Pancreas (tissue), 10 donors: ENCODE data around the gene PRDM16. TPM values are rescaled to one million over a fixed set of nuclear protein-coding genes. Genes with fewer than 3 reads are reported as not detected.

Experiments used
- ATAC-seq, 4 donors: fragments of 200-7000 bp; cut with Tn5 transposase; one replicate each; pipeline versions ENCODE4 v1.8.0 to v1.9.1; 2020; ENCODE audit warnings: mild to moderate bottlenecking in 4 of 4, moderate library complexity in 4 of 4
- DNase-seq, 6 donors: peaks; one replicate each; pipeline ENCODE4 v3.0.0-alpha.2; 2020
- FAIRE-seq: peaks from 2 replicates; lab custom pipeline; 2012; peaks lifted over from hg19 to GRCh38; lab: Jason Lieb, UNC
- H3K27ac ChIP-seq, 4 donors: fragments of 200-600 bp; sonication (generic); 1 replicate in 3 of 4; 2 replicates in 1 of 4; pipeline versions ENCODE4 v1.5.0 to v1.8.0; 2020
- H3K27me3 ChIP-seq, 4 donors: fragments of 200-600 bp; one replicate each; pipeline ENCODE4 v1.8.0; 2021
- H3K36me3 ChIP-seq, 3 donors: fragments of 200-600 bp; sonication (generic) in 1 of 3; one replicate each; pipeline versions ENCODE4 v1.5.0 to v1.8.0; 2020 to 2021
- H3K4me1 ChIP-seq, 3 donors: fragments of 200-600 bp; one replicate each; pipeline ENCODE4 v1.8.0; 2021
- H3K4me3 ChIP-seq, 4 donors: fragments of 200-600 bp; sonication (generic) in 2 of 4; one replicate each; pipeline versions ENCODE4 v1.5.0 to v1.8.0; 2020 to 2021
- H3K9me3 ChIP-seq, 4 donors: fragments of 200-600 bp; one replicate each; pipeline ENCODE4 v1.8.0; 2021
- WGBS, 2 donors: extraction: QIAGEN DNeasy Blood & Tissue Kit; methylation state at CpG; one replicate each; pipeline ENCODE4 v1.1.7; 2013; 5-methylcytosine and 5-hydroxymethylcytosine counted together
- intact Hi-C, 3 donors: fragments of 100-400 bp; cut with DNase I; formaldehyde crosslinking; loops; one replicate each; pipeline versions ENCODE4 v1.11.1 to v1.14.2; 2022
- polyA plus RNA-seq, 2 donors: library from polyadenylated mRNA; stranded (reverse); fragments of 200-250 nt; gene quantifications; one replicate each; pipeline ENCODE4 v1.2.3, GENCODE V29; 2013
- total RNA-seq, 6 donors: library from RNA; stranded (reverse); fragmentation: NEBNext Ultra II Directional in 4 of 6; extraction: Animal tissue kit (Norgen Biotek cat#: 25700) in 4 of 6; gene quantifications; one replicate each; pipeline versions ENCODE4 v1.2.1 to v1.2.4, GENCODE V29; 2021 to 2023
- TF ChIP-seq, protein P1 (sequence below), 4 donors: fragments of 200-600 bp; sonication (generic) in 3 of 4; IDR thresholded peaks; one replicate each; pipeline versions ENCODE4 v1.5.0 to v1.8.0; 2021; ENCODE audit warnings: antibody characterized with exemption in 4 of 4
- donor health status: healthy with polysubstance abuse.
- donor health status: DM: no; HTN: no; CAD: no; lungs with moderate emphysema.
- donor health status: DM: no; HTN: no; CAD: no.
- donor health status: control.
- donor health status: control.
- donor health status: Bipolar disorder and iron deficiency.
- donor health status: DM: yes; HTN: yes; CAD: no.
- donor health status: DM: no; HTN: no; CAD: no.
- donor health status: DM: no; HTN: no; CAD: no.
- donor health status: DM: yes; HTN: yes; CAD: no.

Gene PRDM16
- total and polyA plus RNA-seq, 8 donors: 6.6 to 19.2 (median 14.9) TPM

DNA sequence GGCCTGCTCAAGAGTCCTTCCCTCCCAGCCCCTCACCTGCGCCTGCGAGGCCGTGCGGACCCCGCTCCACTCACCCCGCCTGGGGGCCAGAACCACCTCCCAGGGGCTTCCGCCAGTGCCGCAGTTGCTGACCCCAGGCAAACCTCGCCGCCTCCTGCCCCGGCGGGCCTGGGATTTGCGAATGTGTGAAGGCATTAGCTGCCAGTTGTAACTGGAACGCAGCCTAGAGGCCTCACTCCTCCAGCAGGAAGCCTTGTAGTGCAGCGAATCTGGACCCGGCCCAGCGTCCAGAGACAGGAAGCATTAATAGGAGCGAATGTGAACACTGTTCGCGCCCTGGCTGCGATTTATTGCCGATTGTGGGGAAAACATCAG, 244.6 kb downstream of the PRDM16 start:
- 54 to 65% methylated on average over 22 of the region's 22 CpGs for WGBS, 2 donors

DNA sequence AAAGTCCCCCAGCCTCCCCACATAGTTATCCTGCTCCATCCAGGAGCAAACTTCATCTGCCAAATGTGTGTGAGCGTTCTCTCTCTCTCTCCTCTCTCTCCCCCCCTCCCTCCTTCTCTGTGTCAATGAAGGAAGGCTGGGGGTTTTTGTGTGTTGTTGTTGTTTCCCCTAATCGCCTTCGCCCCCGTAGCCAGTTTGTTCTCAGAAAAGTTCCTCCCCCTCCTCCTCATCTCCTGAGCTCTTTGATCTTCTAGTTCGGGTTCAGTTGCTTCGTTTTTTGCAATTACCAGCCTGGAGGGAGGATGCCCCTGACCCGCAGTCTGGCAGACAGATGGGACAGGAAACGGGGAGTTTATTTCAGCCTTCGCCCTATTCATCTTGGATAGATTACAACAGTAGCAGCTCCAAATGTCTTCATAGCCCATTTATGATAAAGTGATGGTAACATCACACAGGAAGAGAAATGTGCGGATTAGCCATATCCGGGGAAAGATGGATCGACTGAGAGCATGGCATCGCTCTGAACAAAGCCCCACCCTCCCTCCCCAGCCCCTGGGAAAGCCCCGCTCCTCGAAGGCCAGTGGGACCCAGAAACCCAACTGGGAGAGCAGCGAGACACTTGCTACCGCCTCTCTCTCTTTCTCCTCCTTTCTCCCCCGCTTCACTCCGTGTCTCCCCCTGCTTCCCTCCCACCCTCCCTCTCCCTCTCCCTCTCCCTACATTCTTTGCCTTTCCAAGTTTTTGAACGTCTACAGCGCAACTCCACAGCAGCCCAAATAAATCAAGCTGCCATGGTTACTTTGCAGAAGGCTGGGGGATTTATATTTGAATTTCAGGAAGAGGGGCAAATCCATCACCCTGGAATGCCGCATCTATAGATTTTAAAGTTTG, 245.7 kb downstream of the PRDM16 start:
- TF ChIP-seq, protein P1, sequence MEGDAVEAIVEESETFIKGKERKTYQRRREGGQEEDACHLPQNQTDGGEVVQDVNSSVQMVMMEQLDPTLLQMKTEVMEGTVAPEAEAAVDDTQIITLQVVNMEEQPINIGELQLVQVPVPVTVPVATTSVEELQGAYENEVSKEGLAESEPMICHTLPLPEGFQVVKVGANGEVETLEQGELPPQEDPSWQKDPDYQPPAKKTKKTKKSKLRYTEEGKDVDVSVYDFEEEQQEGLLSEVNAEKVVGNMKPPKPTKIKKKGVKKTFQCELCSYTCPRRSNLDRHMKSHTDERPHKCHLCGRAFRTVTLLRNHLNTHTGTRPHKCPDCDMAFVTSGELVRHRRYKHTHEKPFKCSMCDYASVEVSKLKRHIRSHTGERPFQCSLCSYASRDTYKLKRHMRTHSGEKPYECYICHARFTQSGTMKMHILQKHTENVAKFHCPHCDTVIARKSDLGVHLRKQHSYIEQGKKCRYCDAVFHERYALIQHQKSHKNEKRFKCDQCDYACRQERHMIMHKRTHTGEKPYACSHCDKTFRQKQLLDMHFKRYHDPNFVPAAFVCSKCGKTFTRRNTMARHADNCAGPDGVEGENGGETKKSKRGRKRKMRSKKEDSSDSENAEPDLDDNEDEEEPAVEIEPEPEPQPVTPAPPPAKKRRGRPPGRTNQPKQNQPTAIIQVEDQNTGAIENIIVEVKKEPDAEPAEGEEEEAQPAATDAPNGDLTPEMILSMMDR (IDR thresholded peaks at IDR 0.05): no peak
- intact Hi-C loops: no loop called here
- H3K36me3 ChIP-seq: no peaks in the 10 kb centered on the region
- H3K9me3 ChIP-seq: no peaks in the 10 kb centered on the region
- H3K4me1 ChIP-seq: peaks cover 0 to 6% (median 5%) of the 10 kb centered on the region in 3 donors
- FAIRE-seq (no peak), DNase-seq (no peak), ATAC-seq (no peak)
- no peak overlapping the region for H3K4me3 ChIP-seq
- H3K27ac ChIP-seq: peak overlapping the region in 1 of 4 donors; percentile 81
- no peaks in the 10 kb centered on the region for H3K27me3 ChIP-seq
- WGBS, 2 donors: 67 to 73% methylated on average over 19 to 22 of the region's 22 CpGs

More for the DNA sequence above, 244.6 kb downstream of the PRDM16 start:
- TF ChIP-seq, protein P1 (IDR thresholded peaks at IDR 0.05): no peak
- no peaks in the 10 kb centered on the region for H3K4me1 ChIP-seq
- H3K27me3 ChIP-seq: no peaks in the 10 kb centered on the region
- H3K4me3 ChIP-seq: no peak overlapping the region
- no peaks in the 10 kb centered on the region for H3K36me3 ChIP-seq
- H3K9me3 ChIP-seq: no peaks in the 10 kb centered on the region
- peak overlapping the region; percentile 64 to 86 (median 83) for H3K27ac ChIP-seq
- intact Hi-C loops: no loop called here
- DNase-seq: peak in 5 of 6 donors; percentile 68 to 80 (median 71)
- FAIRE-seq: no peak
- ATAC-seq: peak; percentile 55 to 80 (median 76)

DNA sequence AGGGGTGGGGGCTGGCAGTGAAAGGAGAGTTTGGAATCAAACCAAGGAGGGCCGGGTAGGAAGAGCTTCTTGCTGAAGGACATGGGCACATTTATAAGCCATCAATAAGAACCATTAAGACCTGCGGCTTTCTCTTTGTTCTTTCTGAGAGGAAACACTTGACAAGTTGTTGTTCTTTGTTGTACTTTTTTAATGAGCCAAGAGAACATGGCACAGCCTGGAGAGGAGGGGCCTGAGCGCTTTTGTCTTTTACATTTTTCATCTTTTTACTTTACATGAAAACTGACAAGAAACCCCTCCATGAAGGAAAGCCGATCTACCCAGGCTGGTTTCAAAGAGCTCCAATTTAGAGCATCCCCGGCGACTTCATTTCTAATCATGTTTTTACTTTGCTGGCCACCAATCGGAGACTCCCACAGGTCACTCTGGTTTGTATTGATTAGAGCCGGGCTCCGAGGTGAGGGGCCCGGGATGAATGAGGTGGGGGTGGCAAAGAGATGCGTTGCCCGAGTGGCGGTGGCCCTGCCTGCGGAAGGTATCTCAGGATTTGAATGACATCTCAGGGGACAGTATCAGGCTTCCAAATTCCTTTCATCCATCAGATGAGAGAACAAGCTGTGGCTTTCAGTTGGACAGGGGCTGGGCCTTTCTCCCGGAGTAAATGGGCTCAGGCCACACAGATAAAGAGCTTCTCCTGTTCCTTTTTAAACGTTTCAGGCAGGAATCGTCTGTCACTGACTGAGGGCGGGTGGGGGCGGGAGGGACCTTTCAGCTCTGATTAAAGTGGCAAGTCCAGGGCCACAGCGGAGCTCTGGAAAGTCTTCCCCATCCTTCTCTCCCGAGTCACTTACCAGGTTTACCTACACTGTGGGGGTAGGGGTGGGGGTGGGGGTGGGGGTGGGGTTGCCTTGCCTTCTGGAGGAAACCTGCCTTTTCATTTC, 246.7 kb downstream of the PRDM16 start:
- intact Hi-C loops: no loop called here
- ATAC-seq (no peak), FAIRE-seq (no peak), DNase-seq (no peak)
- H3K4me3 ChIP-seq: no peak overlapping the region
- H3K27ac ChIP-seq: no peak overlapping the region
- WGBS, 2 donors: 66 to 75% methylated on average over 21 of the region's 21 CpGs
- H3K4me1 ChIP-seq: peaks cover 7 to 15% (median 14%) of the 10 kb centered on the region in 3 donors
- no peaks in the 10 kb centered on the region for H3K27me3 ChIP-seq
- no peaks in the 10 kb centered on the region for H3K9me3 ChIP-seq
- TF ChIP-seq, protein P1 (IDR thresholded peaks at IDR 0.05): no peak
- H3K36me3 ChIP-seq: no peaks in the 10 kb centered on the region

DNA sequence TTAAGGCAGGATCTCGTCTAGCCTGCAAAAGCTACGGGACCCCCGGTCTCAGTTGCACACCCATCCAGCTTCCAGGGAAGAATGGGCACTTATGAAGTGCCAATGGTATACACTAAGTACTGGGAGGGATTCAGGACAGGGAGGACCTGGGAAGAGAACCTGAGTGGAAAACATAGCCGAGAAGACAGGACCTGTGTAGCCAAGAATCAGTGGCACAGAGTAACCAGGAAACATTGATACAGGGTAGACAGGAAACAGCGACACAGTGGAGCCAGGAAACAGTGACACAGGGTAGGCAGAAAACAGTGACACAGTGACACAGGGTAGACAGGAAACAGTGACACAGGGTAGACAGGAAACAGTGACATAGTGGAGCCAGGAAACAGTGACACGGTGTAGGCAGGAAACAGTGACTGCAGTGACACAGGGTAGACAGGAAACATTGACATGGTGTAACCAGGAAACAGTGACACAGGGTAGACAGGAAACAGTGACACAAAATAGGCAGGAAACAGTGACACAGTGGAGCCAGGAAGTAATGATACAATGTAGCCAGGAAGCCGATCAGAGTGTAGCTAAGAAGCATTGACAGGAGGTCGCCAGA, 247.4 kb downstream of the PRDM16 start:
- intact Hi-C loops: no loop called here
- 77 to 81% methylated on average over 8 of the region's 8 CpGs for WGBS, 2 donors
- Histone ChIP-seq H3K9me3 (no peaks in the 10 kb centered on the region), H3K27me3 (no peaks in the 10 kb centered on the region), H3K4me1 (peaks cover 12 to 19% (median 19%) of the 10 kb centered on the region in 3 donors), H3K4me3 (no peak overlapping the region), H3K27ac (no peak overlapping the region), H3K36me3 (no peaks in the 10 kb centered on the region)
- DNase-seq: no peak
- ATAC-seq: no peak
- FAIRE-seq: no peak
- TF ChIP-seq, protein P1 (IDR thresholded peaks at IDR 0.05): no peak
